ENCODE data around the gene TMEM132C.

GRCh38 chr12:128554546-128555304 is 287.8 kb downstream of the TMEM132C start:
- no peak for TF ChIP-seq POLR2A (IDR thresholded peaks at IDR 0.05; ENCODE audit: low read depth, low read length)
- no peak for TF ChIP-seq POLR2AphosphoS5 (IDR thresholded peaks at IDR 0.05; ENCODE audit: low read depth, low read length)
- TF ChIP-seq TAF1 (IDR thresholded peaks at IDR 0.05; ENCODE audit: low read depth, low read length) = no peak
